Hepatocyte (in vitro differentiated cells): ENCODE data around the gene LMOD1.

ENCODE experiments used
- CTCF ChIP-seq: fragments of 200-600 bp; sonication (generic); IDR thresholded peaks from 2 replicates; pipeline ENCODE4 v1.5.1; 2016; ENCODE audit warnings: antibody characterized with exemption, mild to moderate bottlenecking; ENCODE audit not compliant: poor library complexity
- EZH2 ChIP-seq: fragments of 200-600 bp; sonication (generic); IDR thresholded peaks from 2 replicates; pipeline ENCODE4 v1.6.1; 2016; ENCODE audit warnings: antibody characterized with exemption, mild to moderate bottlenecking, borderline replicate concordance

- TF ChIP-seq CTCF (no peak), EZH2 (no peak)
Observed at GRCh38 chr1:201916649-201917249, 29.6 kb downstream of the LMOD1 start.
